SK-MEL-5 (cell line): ENCODE measurements around the gene NTRK3. TPM values are rescaled to one million over a fixed set of nuclear protein-coding genes. Genes with fewer than 3 reads are reported as not detected.
A peak's percentile ranks its signal among the peaks of the same experiment; 100 is the strongest.

Experiments used
- DNase-seq: peaks from one replicate; pipeline ENCODE4 v3.0.0-alpha.2; 2016; ENCODE audit warnings: low read depth, low spot score
- in situ Hi-C: cut with HindIII; loops from 2 replicates; pipeline ENCODE4 v1.10.0; 2016; ENCODE audit warnings: low sequenced_read_pairs, high pct_unique_total_duplicates, low pct_unique_long_range_greater_than_20kb
- polyA plus RNA-seq, 2 experiments: library from polyadenylated mRNA; depleted of rRNA; stranded (reverse); fragments of >200 nt; gene quantifications; 2 replicates each; pipeline ENCODE4 v1.2.3, GENCODE V29; 2015
- total RNA-seq: library from RNA; depleted of rRNA; stranded (reverse); fragments of >200 nt; shearing (Covaris generic); gene quantifications from 2 replicates; pipeline ENCODE4 v1.2.3, GENCODE V29; 2014; rRNA removed

Gene NTRK3
- total RNA-seq, result 0.05 TPM in 1 of 2 replicates, not detected in the other
- 0.08 and 0.35 TPM in 2 replicates for polyA plus RNA-seq (2015; cell fraction: cytosol; rRNA removed)
- 0.33 and 1.5 TPM in 2 replicates for polyA plus RNA-seq (2015; cell fraction: nucleus; rRNA removed)

GRCh38 chr15:88256279-88257230 is at the start of gene NTRK3:
NTRK3 (minus strand) TSS chr15:88256739; CDS start chr15:88256153, 586 bp downstream.
- in situ Hi-C loops, result no loop called here
- no peak for DNase-seq

- in situ Hi-C loops, result no loop called here
- no peak for DNase-seq
Observed at GRCh38 chr15:88303395-88303794, 46.9 kb upstream of the NTRK3 start.

GRCh38 chr15:88302373-88302772 is 45.8 kb upstream of the NTRK3 start:
- DNase-seq, result no peak
- in situ Hi-C loops, result no loop called here

GRCh38 chr15:88301311-88301710 is 44.8 kb upstream of the NTRK3 start:
- no peak for DNase-seq
- in situ Hi-C loops, result no loop called here

GRCh38 chr15:88300861-88301260 is 44.3 kb upstream of the NTRK3 start:
- in situ Hi-C loops, result no loop called here
- no peak for DNase-seq

- no peak for DNase-seq
- in situ Hi-C loops, result no loop called here
Observed at GRCh38 chr15:88300089-88300488, 43.5 kb upstream of the NTRK3 start.

- no peak for DNase-seq
- in situ Hi-C loops, result no loop called here
Observed at GRCh38 chr15:88299497-88299896, 43.0 kb upstream of the NTRK3 start.

GRCh38 chr15:88288661-88289060 is 32.1 kb upstream of the NTRK3 start:
- in situ Hi-C loops, result no loop called here
- no peak for DNase-seq

GRCh38 chr15:88288206-88288605 is 31.7 kb upstream of the NTRK3 start:
- DNase-seq, result no peak
- in situ Hi-C loops, result no loop called here

- in situ Hi-C loops, result no loop called here
- DNase-seq, result no peak
Observed at GRCh38 chr15:88284318-88284998, 27.9 kb upstream of the NTRK3 start.

- DNase-seq, result no peak
Observed at GRCh38 chr15:88282614-88283013, 26.1 kb upstream of the NTRK3 start.

GRCh38 chr15:88276821-88277410 is 20.4 kb upstream of the NTRK3 start:
- no peak for DNase-seq
- in situ Hi-C loops, result no loop called here

More at GRCh38 chr15:88282614-88283013, 26.1 kb upstream of the NTRK3 start:
- in situ Hi-C loops, result no loop called here

- in situ Hi-C loops, result no loop called here
- DNase-seq, result no peak
Observed at GRCh38 chr15:88275804-88276203, 19.3 kb upstream of the NTRK3 start.

- in situ Hi-C loops, result no loop called here
- peak; percentile 75 for DNase-seq
Observed at GRCh38 chr15:88274553-88275460, 18.3 kb upstream of the NTRK3 start.

GRCh38 chr15:88272421-88272820 is 15.9 kb upstream of the NTRK3 start:
- DNase-seq, result no peak
- in situ Hi-C loops, result no loop called here

GRCh38 chr15:88269356-88270062 is 13.0 kb upstream of the NTRK3 start:
- no peak for DNase-seq
- in situ Hi-C loops, result no loop called here

- no peak for DNase-seq
- in situ Hi-C loops, result no loop called here
Observed at GRCh38 chr15:88267720-88268119, 11.2 kb upstream of the NTRK3 start.
